ENCODE measurements around the gene RALGPS1.
A peak's percentile ranks its signal among the peaks of the same experiment; 100 is the strongest.

The RALGPS1 gene

DNA sequence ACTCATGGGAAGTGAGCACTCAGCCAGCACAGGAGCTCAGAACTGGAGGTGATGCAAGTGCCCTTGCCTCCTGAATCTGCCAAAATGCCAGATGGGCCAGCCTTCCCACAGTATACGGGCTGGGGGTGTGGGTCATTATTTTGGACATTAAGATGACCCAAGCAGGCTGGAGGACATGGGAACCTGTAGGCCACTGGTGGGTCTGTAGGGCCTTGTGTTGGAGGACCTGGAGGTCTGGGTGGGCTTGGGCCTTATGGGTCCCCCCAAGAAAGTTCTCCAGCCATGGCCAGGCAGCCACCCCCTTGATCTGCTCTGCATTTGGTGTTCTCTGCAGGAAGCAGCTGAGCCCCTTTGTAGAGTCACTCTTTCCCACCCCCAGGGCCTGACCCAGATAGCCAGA, 278.9 kb downstream of the RALGPS1 start:
- H3K4me3 ChIP-seq (ENCODE audit: low read depth, low read length), result no peak overlapping the region
- peaks cover 0 to 4% of the 10 kb centered on the region in 2 experiments; a peak in 1 of 3 replicates for H3K36me3 ChIP-seq (ENCODE audit: control insufficient read depth in 2 of 2, insufficient read depth in 1 of 2, low read length in 2 of 2)
- CTCF ChIA-PET, result interaction anchor here (1.2 to 1.4 kb wide), 2 partner anchors 41 to 208 kb away, joined by 3 to 5 read pairs; no protein-coding TSS in a partner anchor
- no peak overlapping the region for H3K27ac ChIP-seq (ENCODE audit: extremely low read depth, low read depth, low read length)
- TF ChIP-seq ZNF48 (tag by site-specific recombination; IDR thresholded peaks at IDR 0.05), result no peak
- TF ChIP-seq ZNF184 (tag by site-specific recombination; IDR thresholded peaks at IDR 0.05), result no peak
- TF ChIP-seq, protein P1, sequence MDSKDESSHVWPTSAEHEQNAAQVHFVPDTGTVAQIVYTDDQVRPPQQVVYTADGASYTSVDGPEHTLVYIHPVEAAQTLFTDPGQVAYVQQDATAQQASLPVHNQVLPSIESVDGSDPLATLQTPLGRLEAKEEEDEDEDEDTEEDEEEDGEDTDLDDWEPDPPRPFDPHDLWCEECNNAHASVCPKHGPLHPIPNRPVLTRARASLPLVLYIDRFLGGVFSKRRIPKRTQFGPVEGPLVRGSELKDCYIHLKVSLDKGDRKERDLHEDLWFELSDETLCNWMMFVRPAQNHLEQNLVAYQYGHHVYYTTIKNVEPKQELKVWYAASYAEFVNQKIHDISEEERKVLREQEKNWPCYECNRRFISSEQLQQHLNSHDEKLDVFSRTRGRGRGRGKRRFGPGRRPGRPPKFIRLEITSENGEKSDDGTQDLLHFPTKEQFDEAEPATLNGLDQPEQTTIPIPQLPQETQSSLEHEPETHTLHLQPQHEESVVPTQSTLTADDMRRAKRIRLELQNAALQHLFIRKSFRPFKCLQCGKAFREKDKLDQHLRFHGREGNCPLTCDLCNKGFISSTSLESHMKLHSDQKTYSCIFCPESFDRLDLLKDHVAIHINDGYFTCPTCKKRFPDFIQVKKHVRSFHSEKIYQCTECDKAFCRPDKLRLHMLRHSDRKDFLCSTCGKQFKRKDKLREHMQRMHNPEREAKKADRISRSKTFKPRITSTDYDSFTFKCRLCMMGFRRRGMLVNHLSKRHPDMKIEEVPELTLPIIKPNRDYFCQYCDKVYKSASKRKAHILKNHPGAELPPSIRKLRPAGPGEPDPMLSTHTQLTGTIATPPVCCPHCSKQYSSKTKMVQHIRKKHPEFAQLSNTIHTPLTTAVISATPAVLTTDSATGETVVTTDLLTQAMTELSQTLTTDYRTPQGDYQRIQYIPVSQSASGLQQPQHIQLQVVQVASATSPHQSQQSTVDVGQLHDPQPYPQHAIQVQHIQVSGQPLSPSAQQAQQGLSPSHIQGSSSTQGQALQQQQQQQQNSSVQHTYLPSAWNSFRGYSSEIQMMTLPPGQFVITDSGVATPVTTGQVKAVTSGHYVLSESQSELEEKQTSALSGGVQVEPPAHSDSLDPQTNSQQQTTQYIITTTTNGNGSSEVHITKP (tag by site-specific recombination; IDR thresholded peaks at IDR 0.05), result peak; percentile 82
- no peak for TF ChIP-seq ZNF529 (tag by site-specific recombination; IDR thresholded peaks at IDR 0.05; ENCODE audit: insufficient replicate concordance)
- no peak for TF ChIP-seq SP7 (tag by site-specific recombination; IDR thresholded peaks at IDR 0.05)
- TF ChIP-seq ZNF677 (tag by site-specific recombination; IDR thresholded peaks at IDR 0.05), result no peak
- TF ChIP-seq, protein P2, sequence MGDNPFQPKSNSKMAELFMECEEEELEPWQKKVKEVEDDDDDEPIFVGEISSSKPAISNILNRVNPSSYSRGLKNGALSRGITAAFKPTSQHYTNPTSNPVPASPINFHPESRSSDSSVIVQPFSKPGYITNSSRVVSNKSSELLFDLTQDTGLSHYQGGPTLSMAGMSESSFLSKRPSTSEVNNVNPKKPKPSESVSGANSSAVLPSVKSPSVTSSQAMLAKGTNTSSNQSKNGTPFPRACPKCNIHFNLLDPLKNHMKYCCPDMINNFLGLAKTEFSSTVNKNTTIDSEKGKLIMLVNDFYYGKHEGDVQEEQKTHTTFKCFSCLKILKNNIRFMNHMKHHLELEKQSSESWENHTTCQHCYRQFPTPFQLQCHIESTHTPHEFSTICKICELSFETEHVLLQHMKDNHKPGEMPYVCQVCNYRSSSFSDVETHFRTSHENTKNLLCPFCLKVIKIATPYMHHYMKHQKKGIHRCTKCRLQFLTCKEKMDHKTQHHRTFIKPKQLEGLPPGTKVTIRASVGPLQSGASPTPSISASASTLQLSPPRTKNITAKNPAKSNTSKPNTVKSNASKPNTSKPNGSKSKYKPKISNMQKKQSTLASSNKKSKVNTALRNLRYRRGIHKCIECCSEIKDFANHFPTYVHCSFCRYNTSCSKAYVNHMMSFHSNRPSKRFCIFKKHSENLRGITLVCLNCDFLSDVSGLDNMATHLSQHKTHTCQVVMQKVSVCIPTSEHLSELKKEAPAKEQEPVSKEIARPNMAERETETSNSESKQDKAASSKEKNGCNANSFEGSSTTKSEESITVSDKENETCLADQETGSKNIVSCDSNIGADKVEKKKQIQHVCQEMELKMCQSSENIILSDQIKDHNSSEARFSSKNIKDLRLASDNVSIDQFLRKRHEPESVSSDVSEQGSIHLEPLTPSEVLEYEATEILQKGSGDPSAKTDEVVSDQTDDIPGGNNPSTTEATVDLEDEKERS (tag by site-specific recombination; IDR thresholded peaks at IDR 0.05), result no peak
- TF ChIP-seq ZNF473 (tag by site-specific recombination; IDR thresholded peaks at IDR 0.05), result no peak
- POLR2A ChIA-PET, result no interaction called here
- H3K4me1 ChIP-seq (ENCODE audit: control insufficient read depth, insufficient read depth, low read length), result no peaks in the 10 kb centered on the region
- H3K9me3 ChIP-seq (ENCODE audit: control insufficient read depth, insufficient read depth, low read depth, low read length), result no peaks in the 10 kb centered on the region

DNA sequence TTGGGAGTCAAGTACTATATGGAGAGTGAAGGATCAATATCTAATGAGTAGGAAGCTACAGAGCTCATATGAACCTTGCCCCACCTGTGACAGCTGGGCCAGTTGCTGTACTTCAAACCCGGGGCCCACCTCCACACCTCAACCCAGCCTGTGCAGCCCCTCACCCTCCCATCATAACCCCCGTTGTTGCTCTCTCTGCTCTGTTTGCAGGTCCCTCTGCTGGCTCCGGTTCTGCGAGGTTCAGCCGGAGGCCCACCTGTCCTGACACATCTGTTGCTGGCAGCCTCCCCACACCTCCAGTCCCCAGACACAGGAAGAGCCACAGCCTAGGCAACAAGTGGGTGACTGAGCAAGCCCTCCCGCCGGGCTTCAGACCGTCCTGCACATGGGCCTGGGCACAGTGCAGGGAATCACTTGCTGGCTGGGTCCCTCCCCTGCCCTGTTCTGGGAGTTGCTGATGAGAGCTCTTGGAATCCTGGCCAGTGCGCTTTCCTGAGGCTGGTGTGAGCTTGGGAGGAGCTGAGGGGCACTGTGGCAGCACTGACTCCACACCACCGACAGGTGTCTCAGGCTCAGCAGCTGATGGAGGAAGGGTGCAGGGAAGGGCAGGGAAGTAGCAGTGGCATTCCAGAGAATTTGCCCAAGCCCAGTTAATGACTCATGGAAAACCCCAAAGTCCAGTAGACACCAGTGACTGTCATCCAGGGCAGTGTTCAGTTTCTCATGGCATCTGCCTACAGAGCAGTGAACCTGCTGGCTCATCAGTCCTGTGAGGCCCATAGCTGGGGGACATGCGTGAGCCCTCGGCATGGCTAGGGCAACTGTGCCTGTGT, 280.5 kb downstream of the RALGPS1 start:
- H3K4me1 ChIP-seq (ENCODE audit: control insufficient read depth, insufficient read depth, low read length), result no peaks in the 10 kb centered on the region
- no peaks in the 10 kb centered on the region for H3K9me3 ChIP-seq (ENCODE audit: control insufficient read depth, insufficient read depth, low read depth, low read length)
- ChIA-PET CTCF (interaction anchor here (0.6 to 1.3 kb wide), 6 partner anchors 129 to 1746 kb away, joined by 3 to 6 read pairs (median 4); no protein-coding TSS in a partner anchor), POLR2A (interaction anchor here (0.6 kb wide), 1 partner anchor 204 kb away, joined by 5 read pairs; no protein-coding TSS in a partner anchor)
- H3K36me3 ChIP-seq (ENCODE audit: control insufficient read depth in 2 of 2, insufficient read depth in 1 of 2, low read length in 2 of 2), result peaks cover 0 to 4% of the 10 kb centered on the region in 2 experiments; a peak in 1 of 3 replicates
- H3K27ac ChIP-seq (ENCODE audit: extremely low read depth, low read depth, low read length), result no peak overlapping the region
- TF ChIP-seq OSR2 (tag by site-specific recombination; IDR thresholded peaks at IDR 0.05) (no peak), HOXA7 (CRISPR knock-in tag; IDR thresholded peaks at IDR 0.05; ENCODE audit: borderline replicate concordance) (no peak), ZNF366 (tag by site-specific recombination; conservative IDR thresholded peaks at IDR 0.05) (no peak), SCRT1 (tag by site-specific recombination; IDR thresholded peaks at IDR 0.05; ENCODE audit: borderline replicate concordance) (peak; percentile 79; the same call in 1 of the 2 replicates), SCRT2 (tag by site-specific recombination; IDR thresholded peaks at IDR 0.05) (peak; percentile 86), KLF7 (tag by site-specific recombination; IDR thresholded peaks at IDR 0.05; ENCODE audit: borderline replicate concordance) (no peak), ZNF416 (tag by site-specific recombination; IDR thresholded peaks at IDR 0.05) (no peak), ZNF350 (tag by site-specific recombination; IDR thresholded peaks at IDR 0.05) (no peak), ZNF2 (tag by site-specific recombination; IDR thresholded peaks at IDR 0.05) (no peak)
- no peak overlapping the region for H3K4me3 ChIP-seq (ENCODE audit: low read depth, low read length)
